GM18907 (cell line): Measurements from ENCODE around the gene PEPD.
"Not testable (repeated sequence)": the region's sequence is repeated elsewhere in the genome, so short reads cannot be mapped to it uniquely, and the experiment has no call there.

Source experiments
- ATAC-seq: cut with Tn5 transposase; IDR thresholded peaks from one replicate; pipeline ENCODE4 v1.9.1; 2021; ENCODE audit warnings: mild to moderate bottlenecking, moderate library complexity; ENCODE audit not compliant: unreplicated experiment

Gene PEPD

GRCh38 chr19:33521480-33522370, at the start of gene PEPD:
Gene PEPD, minus strand, starts transcription at chr19:33521791. Its CDS starts 31 bp downstream, at chr19:33521760.
- ATAC-seq = peak; percentile 86

- no peak for ATAC-seq
Observed at GRCh38 chr19:33569821-33570220, 48.2 kb upstream of the PEPD start.

DNA sequence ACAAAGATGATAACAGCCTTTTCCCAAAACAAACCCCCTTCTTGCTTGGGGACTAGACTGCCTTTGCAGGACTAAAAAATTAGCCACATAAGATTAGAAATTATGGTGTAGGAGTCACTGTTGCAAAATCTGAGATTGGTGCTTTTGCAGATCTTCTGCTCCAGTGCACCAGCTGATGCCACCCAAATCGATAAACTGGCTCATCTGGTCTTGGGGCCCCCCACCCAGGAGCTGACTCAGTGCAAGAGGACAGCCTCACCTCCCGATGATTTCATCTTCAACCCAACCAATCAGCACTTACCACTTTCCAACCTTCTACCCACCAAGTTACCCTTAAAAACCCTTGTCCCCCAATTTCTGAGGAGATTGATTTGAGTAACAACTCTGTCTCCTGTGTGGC, 47.1 kb upstream of the PEPD start:
- no peak for ATAC-seq

- no peak for ATAC-seq
Observed at GRCh38 chr19:33564836-33565338, 43.3 kb upstream of the PEPD start.

GRCh38 chr19:33562636-33563035, 41.0 kb upstream of the PEPD start:
- ATAC-seq = no peak

DNA sequence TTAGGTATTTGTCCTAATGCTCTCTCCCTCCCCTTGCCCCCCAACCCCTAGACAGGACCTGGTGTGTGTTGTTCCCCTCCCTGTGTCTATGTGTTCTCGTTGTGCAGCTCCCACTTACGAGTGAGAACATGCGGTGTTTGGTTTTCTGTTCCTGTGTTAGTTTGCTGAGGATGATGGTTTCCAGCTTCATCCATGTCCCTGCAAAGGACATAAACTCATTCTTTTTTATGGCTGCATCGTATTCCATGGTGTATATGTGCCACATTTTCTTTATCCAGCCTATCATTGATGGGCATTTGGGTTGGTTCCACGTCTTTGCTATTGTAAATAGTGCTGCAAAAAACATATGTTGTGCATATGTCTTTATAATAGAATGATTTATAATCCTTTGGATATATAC, 40.1 kb upstream of the PEPD start:
- ATAC-seq = not testable (repeated sequence)

DNA sequence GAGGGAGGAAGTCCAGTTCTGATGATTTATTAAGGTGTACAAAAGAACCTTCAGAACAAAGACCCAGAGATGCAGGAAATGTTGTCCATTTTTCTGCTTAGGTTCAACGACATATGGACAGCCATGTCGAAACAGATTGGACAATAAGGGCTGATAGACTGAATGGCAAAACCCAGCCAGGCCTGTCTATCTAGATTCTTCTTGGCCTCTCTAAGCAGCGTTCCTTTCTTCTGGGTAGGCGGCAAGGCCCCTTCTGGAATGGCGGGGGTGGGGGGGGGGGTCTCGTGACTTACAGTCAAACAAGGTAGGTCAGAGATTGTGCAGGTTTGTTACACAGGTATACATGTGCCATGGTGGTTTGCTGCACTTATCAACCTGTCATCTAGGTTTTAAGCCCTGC, 39.7 kb upstream of the PEPD start:
- ATAC-seq = no peak

DNA sequence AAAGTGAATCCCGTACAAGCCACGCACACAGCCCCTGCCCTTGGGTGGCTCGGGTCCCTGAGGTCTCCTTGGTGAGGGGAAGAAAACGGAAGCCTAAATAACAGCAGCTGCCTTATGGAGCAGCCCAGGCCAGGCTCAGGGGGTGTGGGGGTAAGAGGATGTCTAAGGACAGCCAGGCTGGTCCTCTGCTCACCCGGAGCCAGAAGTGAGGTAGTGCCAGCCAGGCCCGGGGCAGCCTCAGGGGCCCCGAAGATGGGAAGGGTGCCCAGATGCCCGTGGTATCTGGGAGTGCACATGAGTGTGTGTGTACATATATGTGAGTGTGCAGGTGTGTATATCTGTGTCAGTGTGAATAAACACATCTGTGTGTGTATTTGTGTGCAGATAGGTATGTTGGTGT, 38.4 kb upstream of the PEPD start:
- ATAC-seq = no peak

DNA sequence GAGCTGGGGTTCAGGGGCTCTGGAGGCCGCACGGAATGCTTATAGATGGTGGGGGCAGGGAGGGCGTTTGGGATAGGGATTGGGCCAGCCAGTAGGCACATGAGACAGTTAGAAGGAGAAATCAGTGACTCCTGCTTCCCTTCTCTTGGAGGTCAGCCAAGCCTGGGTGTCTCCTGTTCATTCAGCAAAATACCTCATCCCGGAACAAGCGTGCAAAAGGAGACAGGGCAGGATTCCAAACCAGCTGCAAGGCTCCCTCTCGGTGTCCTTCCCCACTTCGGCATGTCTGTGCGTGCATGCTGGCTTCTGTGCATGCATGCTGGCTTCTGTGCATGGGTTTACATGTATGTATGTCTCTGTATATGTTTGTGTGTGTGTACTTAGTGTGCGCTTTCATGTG, 37.3 kb upstream of the PEPD start:
- ATAC-seq = no peak

- no peak for ATAC-seq
Observed at GRCh38 chr19:33558151-33558550, 36.6 kb upstream of the PEPD start.

DNA sequence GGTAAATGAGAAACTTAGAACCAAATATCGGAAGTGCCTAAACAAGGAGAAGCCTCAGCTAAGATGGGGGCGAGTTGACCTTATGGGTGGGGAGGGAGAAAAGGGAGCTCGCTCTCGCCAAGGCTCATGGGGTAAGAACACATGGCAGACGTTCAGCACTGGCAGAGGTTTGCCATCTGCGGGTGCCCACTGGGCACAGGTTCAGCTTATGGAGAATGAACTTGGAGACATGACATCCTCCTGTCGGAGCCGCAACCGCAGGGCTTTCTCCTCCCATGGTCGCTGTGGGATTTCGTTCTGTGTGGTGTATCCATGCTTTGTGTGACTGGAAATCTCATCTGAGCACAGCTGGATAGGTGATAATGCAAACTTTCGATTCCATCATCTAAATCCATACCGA, 36.1 kb upstream of the PEPD start:
- ATAC-seq = no peak

DNA sequence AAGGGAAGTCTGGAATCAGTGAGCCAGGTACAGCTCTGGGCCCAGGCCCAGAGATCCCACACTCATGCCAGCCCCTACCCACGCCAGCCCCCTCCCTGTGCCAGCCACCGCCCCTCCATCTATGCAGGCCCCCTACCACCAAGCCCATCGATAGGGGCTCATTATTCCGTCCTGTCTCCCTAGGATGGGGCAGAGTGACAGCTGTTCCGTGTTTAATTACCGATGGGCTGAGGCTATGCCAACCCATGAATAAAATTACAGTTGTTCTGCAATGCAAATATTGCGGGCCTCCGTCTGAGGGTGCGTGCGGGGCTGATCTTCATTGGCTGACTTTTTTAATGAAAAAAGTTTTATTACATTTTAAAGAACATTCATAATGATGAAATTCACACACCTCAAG, 35.6 kb upstream of the PEPD start:
- ATAC-seq = no peak

DNA sequence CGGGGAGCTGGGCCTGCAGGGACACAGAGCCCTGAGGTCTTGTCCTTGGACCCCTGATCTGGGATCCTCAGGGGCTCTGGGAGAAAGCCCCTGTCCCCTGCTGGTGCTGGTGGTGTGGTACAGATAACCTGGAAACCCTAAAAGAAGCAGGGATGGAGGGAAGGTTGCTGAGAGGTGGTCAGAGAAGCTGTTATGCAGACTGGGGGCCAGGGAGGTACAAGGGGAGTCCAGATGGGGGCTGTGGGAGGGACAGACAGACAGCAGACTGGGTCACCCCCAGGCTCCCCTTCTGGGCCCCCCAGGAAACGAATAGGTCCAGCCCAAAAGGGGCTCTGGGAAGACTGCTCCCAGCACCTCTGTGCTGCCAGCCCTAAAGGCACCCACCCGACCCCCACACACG, 34.7 kb upstream of the PEPD start:
- ATAC-seq = no peak

GRCh38 chr19:33555726-33556125, 34.1 kb upstream of the PEPD start:
- ATAC-seq = not testable (repeated sequence)

- no peak for ATAC-seq
Observed at GRCh38 chr19:33554821-33555220, 33.2 kb upstream of the PEPD start.

- ATAC-seq = no peak
Observed at GRCh38 chr19:33554391-33554790, 32.8 kb upstream of the PEPD start.

GRCh38 chr19:33553530-33554310, 32.1 kb upstream of the PEPD start:
- no peak for ATAC-seq

DNA sequence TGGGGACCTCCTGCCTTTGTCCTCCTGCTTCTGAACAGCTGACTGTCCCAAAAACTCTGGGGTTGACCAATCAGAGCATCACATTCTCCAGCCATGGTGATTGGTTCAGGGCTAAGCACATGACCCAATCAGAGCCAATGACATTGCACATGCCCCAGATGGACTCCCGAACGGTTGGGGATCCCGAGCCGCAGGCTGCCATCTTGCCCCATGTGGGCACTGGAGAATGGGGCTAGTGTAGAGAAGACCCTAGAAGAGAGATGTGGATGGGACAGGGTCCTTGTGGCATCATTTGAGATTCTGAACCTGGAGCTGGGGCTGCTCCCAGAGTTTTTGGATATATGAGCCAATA, 31.3 kb upstream of the PEPD start:
- ATAC-seq = no peak

GRCh38 chr19:33552191-33552927, 30.8 kb upstream of the PEPD start:
- ATAC-seq = no peak

DNA sequence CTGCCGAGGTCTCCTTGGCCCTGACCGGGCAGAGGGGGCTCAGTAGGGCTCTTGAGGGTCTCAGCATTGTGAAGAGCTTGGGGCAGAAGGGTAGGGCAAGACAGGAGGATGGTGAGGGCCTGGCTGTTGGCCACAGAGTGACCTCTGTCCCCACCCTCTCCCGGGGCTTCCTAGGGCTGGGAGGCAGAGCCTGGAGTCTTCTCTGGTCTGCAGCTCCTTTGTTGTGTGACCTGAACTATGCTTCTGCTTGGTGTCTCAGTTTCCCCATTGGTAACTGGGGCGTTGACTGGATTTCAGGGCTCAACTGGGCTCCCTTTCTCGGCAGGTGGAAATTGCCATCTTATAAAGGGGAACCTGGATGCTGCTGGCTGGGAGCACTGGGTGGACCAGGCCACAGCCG, 30.1 kb upstream of the PEPD start:
- no peak for ATAC-seq

- no peak for ATAC-seq
Observed at GRCh38 chr19:33550768-33551167, 29.2 kb upstream of the PEPD start.
